Breast epithelium (tissue), 3 donors: ENCODE results near the gene TRNT1.

Source experiments
- POLR2AphosphoS5 ChIP-seq, 3 donors: sonication (generic); formaldehyde crosslinking; IDR thresholded peaks; one replicate each; pipeline ENCODE4 v1.6.1; 2017; ENCODE audit warnings: antibody characterized with exemption in 3 of 3
- TF ChIP-seq, protein P1 (sequence below), 3 donors: fragments of 450-650 bp; IDR thresholded peaks; one replicate each; pipeline ENCODE4 v1.5.1; 2016 to 2017; ENCODE audit warnings: antibody characterized with exemption in 3 of 3, mild to moderate bottlenecking in 3 of 3, moderate library complexity in 3 of 3

- TF ChIP-seq POLR2AphosphoS5 (IDR thresholded peaks at IDR 0.05): no peak
- TF ChIP-seq, protein P1, sequence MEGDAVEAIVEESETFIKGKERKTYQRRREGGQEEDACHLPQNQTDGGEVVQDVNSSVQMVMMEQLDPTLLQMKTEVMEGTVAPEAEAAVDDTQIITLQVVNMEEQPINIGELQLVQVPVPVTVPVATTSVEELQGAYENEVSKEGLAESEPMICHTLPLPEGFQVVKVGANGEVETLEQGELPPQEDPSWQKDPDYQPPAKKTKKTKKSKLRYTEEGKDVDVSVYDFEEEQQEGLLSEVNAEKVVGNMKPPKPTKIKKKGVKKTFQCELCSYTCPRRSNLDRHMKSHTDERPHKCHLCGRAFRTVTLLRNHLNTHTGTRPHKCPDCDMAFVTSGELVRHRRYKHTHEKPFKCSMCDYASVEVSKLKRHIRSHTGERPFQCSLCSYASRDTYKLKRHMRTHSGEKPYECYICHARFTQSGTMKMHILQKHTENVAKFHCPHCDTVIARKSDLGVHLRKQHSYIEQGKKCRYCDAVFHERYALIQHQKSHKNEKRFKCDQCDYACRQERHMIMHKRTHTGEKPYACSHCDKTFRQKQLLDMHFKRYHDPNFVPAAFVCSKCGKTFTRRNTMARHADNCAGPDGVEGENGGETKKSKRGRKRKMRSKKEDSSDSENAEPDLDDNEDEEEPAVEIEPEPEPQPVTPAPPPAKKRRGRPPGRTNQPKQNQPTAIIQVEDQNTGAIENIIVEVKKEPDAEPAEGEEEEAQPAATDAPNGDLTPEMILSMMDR (IDR thresholded peaks at IDR 0.05): no peak
Measured at GRCh38 chr3:3129579-3129978, 2.8 kb downstream of the TRNT1 start.
